Hematopoietic multipotent progenitor cell treated with erythropoietin and hydrocortisone succinate and interleukin-3 and kit ligand, for 8 days (in vitro differentiated cells): ENCODE data around the gene HSF2BP.
"Not testable (repeated sequence)": the region's sequence is repeated elsewhere in the genome, so short reads cannot be mapped to it uniquely, and the experiment has no call there.

Source experiments
- DNase-seq: peaks from one replicate; pipeline ENCODE4 v3.0.0-alpha.2; 2015

Gene HSF2BP

DNA sequence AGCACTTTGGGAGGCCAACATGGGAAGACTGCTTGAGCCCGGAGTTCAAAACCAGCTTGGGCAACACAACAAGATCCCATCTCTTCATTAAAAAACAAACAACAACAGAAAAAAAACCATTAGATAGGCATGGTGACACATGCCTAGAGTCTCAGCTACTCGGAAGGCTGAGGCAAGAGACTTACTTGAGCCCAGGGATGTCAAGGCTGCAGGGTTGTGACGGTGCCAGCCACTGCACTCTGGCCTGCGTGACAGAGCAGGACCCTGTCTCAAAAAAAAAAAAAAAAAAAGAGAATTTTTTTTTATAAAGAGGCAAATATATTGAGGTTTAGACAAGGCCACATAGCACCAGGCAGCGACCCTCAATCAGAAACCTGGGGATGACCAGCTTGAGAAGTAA, 62.7 kb downstream of the HSF2BP start:
- DNase-seq, result no peak

DNA sequence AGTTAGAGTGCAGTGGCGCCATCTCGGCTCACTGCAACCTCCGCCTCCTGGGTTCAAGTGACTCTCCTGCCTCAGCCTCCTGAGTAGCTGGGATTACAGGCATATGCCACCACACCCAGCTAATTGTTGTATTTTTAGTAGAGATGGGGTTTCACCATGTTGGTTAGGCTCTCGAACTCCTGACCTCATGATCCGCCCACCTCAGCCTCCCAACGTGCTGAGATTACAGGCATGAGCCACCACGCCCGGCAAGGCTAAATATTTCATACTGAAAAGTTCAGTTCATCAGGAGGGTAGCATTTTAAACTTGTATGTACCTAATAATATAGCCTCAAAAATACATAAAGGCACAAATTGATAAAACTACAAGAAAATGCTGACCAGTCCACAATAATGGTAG, 63.5 kb downstream of the HSF2BP start:
- DNase-seq, result not testable (repeated sequence)

DNA sequence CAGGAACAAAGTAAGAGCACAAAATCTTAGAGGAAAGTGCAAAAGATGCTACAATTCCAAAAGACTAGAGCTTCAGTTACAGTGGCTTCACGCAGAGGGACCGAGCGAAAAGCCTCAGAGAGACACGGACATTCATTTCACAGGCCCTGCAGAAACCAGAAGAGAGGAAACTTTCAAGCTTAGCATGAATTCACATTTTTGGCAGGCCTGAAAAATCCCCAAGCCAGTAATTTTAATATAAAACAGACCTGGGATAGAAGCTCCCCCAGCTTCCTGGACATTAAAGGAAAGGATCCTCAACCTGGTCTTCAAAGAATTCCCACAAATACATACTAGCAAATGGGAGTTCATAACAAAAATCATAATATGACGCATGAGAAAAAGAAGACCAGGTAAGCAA, 66.2 kb downstream of the HSF2BP start:
- no peak for DNase-seq

DNA sequence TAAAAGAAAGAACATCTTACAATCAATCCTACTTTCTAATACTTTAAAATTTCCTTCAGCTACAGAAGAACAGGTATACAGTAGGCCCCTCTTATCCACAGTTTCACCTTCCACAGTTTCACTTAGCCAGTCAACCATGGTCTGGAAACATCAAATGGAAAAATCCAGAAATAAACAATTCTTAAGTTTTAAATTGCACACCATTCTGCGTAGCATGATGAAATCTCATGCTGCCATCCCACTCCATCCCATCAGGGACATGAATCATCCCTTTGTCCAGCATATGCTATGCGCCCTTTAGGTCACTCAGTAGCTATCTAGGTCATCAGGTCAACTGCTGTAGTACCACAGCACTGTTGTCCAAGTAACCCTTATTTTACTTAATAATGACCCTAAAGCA, 67.7 kb downstream of the HSF2BP start:
- no peak for DNase-seq

DNA sequence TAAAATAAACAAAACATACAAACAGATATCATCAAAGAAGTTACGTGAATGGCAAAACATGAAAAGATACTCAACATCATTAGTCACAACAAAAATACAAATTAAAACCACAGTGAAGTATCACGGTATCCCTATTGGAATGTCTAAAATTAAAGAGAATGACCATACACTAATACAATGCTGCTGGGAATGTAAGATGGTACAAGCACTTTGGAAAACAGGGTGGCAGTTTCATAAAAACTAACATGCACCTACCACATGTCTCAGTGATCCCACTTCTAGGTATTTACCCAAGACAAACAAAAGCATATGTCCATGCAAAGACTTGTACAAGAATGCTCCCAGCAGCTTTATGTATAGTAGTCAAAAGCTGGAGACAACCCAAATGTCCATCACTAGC, 69.1 kb downstream of the HSF2BP start:
- DNase-seq, result no peak

DNA sequence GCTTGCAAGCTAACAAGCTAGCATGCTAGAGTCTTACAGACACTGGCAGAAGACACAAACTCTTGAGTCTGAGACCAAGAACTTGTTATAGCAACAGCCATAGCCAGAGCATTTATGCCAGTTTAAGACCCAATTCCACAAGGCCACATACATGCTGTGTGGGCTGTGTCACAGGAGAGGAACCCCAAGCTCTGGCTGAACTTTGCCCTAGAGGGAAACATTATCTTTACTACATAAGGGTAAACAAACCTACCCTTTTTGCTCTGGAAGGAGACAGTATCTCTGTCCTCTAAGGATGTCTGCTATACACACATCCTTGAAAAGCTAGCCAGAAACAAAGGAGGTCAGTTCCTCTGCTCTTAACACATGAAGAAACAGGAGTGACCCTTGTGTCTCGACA, 70.3 kb downstream of the HSF2BP start:
- DNase-seq, result no peak

DNA sequence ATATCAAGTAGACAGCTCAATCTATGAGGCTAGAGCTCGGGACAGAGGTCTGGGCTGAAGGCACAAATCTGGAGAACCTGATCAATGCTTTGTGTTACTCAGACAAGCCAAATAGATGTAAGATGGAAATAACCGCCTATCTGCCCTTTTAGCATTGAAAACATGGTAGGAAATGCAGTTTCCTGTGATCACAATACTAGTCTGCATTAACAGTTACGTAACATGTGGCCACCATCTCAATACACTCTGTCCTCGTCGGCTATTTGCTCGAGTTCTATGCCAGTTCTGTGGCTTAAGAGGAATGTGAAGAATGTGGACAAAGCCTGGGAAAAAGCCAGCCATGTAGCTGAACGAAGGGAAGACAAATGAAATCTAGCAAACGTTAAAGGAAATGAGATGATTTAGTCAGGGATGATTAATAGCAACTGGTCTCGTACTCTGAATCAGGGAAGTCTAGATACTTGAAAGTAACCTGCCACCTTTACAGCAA, 73.3 kb downstream of the HSF2BP start:
- DNase-seq, result no peak

DNA sequence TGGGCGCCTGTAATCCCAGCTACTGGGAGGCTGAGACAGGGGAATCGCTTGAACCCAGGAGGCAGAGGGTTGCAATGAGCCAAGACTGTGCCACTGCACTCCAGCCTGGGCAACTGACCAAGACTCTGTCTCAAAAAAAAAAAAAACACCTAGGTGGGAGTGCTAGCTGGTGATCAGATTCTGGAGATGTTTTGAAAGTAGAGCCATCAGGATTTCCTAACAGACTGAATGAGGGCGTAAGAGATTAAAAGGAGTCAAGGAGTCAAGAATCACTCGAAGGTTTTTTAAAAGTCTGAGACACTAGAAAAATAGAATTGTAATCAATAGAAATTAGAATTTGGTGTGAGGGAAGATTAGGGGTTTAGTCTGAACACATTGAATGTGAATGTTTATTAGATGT, 73.8 kb downstream of the HSF2BP start:
- DNase-seq, result no peak

DNA sequence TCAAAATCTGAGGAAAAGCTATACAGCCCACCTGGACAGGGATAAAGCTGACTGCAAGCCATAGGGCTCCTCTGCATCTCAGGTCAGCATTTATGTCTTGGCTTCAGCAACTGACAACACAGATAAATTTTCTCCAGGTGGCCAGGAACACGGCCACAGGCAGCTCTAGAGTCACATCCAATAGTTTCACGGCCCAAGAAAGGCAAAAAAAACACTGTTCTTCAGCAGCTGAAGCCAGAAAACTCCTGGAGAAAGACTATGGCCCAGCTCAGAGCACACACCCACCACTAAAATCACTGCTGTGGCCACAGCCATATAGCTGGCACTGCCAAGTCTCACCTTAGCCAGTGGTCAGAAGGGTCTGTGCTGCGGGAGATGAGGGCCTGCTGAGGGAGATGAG, 77.8 kb downstream of the HSF2BP start:
- DNase-seq, result no peak

DNA sequence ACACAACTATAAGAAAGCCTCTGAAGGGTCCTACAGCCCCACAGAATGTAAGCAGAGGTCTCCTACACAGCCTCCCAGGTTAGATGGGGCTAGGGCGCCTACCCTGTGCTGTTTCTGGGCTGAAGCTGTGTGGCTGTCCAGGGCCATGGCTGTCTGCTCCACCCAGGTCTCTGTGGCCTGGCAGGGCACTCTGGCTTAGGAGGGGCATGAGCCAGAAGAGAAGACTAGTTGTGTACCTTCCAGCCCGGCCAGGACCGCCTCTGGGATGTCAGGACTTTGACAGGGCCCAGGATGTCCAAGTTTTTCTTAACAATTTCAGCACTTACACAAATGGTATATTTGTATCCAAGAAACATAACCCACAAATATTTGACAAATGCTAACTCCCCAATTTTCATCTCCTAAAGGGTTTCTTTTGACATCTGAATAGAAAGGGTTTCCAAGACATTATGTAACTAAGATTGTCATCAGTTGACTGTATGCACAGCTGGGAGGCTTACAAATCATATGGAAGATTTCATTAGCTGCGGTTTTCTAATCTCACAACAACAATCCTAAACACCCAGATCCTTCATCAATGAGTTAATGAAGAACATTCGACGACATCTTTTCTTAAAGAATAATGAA, 80.5 kb downstream of the HSF2BP start:
- DNase-seq, result no peak

DNA sequence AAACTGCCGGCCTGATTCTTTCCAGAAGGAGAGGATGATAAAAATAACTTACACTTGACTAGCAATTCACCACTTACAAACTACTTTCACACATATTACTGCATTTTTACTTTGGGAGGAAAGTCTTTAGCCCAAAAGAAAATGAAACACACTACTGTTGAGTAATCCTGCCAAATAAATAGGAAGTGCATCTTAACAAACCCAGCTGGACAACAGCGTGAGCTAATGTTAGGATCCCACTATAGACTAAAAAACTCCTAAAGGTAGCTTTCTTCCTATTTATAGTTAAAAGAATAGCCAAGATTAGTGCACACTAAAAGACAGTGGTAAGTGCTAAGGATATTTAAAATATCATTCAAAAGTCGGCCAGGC, 83.8 kb downstream of the HSF2BP start:
- DNase-seq, result no peak

DNA sequence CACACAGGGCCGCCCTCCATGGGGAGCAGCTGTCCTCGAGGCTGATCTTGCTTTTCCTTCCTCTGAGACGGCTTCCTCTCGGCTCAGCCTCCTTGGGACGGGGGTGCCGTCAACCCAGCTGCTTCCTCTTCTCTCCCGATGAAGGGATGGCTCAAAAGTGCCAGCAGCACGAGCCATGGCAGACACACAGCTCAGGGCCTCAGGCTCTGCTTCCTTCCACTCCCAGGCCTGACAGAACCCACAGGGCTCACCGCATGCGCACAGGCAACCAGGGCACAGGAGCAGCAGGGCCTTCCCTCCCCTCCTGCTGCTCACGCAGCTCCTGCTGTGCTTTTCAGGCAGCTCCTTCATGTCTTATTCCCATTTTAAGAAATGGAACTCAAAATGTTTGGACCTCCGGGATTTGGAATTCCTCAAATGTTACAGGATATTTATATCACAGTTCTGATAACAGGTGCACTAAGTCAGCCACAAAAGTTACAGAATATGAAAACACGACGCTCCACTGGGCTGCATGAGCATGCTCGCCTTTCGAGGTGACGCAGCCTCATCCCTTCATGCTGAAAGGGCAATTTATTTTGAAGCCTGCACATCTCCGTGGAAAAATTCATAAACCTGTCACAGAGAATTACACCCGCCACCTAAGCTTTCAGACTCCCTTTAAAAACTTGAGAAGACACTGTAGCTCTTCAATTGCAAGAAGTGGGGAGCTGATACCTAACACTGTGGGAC, 84.4 kb downstream of the HSF2BP start:
- no peak for DNase-seq

DNA sequence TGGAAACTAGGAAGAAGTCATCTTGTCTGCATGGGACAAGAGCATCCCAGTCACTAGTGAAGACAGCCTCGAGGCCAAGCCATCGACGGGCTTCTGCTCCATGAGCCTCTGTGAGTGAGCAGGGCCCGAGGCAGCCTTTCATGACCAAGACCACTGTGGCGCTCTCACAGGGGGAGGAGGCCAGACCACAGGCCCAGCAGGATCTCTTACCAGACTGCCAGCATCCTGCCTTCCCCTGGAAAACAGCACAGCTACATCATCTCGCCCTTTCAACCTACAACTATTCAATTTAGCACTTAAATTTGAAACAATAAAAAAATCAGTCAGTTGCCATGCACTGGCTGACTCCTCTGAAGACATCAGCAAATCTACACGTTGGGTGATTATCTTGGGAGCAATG, 85.4 kb downstream of the HSF2BP start:
- DNase-seq, result no peak

DNA sequence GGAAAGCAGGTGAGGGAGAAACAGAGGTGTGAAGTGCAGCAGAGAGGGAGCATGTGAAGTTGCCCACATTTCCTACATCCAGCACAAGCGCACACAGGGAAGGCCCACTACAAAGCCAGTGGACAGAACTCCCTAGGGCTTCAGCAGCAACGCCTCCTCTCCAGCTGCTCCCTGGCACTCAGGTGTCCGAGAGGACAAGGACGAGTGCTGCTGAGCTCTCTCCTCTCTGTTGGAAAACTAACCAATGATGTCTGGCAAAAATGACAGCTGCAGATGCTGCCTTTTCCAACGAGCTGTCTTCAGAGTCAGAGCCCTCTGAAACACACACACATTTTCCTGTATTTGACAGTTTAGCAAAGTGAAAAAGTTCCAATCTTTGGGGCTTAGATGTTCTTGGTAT, 86.8 kb downstream of the HSF2BP start:
- DNase-seq, result no peak

DNA sequence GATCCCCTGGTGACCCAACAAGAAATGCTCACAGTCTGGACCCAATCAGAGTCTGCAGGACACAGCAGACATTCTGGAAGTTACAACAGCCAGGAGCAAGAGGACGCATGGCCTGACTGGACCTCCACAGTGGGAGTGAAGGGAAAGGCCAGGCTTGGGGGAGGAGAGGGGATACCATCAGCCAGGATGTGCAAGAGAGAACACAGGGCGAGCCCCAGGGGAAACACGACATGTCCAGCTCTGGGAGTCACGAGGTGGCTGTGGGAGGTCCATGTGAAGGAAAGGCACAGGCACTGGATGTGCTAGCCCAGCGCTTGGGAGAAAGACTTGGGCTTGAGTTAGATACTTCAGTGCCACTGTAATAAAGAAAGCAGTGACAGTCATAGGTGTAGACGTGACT, 87.3 kb downstream of the HSF2BP start:
- DNase-seq, result no peak

DNA sequence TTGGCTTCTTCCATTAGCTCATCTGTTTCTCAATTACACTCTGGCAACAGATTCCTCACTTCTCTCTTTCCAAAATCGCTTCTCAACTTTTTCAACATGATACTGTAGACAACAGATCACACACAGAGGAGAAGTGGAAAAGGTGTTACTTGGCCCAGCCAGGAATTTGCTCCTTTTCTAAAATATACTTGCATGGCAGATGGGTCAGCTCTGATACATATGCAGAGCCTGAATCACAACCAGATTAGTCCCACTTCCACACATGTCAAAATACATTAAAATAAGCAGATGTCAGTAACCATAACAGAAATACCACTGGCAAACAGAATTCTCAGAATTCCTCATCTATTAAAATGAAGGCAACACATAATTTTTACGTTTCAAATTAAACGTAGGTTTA, 89.1 kb downstream of the HSF2BP start:
- DNase-seq, result not testable (repeated sequence)

DNA sequence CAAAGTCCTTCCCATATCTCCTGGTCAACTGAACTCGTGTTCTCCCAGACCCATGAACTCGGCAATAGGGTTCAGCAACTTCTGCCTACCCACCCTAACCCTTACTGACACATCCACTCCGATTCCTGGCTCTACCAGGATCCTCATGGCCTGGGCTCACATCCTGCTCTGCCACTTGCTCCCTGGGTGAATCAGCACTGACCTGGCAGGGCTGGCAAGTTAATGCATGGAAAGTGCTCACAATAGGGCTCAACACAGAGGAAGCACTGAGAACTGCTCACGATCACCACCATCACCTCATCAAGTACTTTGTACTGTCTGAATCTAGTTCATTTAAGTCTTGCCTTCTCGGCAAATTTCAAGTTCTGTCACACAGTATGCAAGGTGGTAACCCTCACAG, 96.8 kb downstream of the HSF2BP start:
- not testable (repeated sequence) for DNase-seq

DNA sequence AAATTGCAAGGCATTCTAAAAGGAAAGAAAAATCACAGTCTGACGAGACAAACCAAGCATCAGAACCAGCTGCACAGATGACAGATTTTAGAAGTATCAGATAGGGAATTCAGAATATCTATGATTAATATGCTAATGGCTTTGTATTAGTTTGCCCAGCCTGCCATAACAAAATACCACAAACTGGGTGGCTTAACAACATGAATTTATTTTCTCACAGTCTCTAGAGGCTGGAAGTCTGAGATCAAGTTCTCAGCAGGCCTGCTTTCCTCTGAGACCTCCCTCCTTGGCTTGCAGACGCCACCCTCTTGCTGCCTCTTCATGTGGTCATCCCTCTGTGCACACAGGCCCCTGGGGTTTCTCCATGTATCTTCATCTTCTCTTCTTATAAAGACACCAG, 118.7 kb downstream of the HSF2BP start:
- not testable (repeated sequence) for DNase-seq

DNA sequence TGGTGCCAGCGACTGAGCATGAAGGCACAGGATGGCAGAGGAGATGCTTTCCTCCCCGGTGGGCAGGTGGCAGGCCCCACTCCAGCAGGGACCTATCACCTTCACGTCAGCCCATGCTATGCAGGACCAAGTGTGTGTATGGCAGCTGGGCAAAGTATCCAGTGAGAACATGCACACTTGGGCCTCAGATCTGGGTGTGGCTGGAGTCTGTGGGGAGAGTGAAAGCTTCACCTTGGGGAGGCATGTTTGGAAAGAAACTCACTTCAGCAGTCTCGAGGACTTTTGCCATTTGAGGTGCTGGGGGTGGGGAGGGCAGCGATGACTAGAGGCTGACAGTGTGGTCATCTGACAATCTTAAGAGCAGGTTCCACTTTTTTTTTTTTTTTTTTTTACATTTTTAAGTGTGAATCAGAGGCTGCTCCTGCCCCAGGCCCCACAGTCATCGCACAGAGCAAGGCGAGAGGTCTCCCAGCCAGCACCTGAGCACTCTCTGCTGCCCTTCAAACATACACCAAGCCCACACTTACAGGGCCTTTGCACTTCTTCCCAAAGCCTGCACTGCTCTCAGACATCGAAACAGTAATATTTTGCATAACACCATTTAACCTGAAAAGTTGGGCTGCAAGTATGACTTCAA, 136.7 kb downstream of the HSF2BP start:
- not testable (repeated sequence) for DNase-seq

DNA sequence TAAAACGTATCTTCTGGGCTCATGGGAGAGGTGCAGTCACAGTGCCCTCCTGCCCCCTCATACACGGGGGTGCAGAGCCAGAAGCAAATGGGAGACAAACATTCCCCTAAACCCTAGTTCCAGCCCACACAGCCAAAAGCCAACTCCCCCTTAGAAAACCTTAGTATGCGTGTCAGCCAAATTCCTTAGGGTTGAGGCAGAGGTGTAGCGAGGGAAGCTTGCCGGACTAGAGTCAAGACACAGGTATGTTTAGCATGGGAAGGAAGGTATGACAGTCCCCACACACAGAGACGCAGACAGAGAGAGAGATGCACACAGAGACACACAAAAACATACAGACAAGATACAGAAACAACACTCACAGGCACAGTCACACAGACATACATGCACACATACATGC, 141.6 kb downstream of the HSF2BP start:
- DNase-seq, result not testable (repeated sequence)

DNA sequence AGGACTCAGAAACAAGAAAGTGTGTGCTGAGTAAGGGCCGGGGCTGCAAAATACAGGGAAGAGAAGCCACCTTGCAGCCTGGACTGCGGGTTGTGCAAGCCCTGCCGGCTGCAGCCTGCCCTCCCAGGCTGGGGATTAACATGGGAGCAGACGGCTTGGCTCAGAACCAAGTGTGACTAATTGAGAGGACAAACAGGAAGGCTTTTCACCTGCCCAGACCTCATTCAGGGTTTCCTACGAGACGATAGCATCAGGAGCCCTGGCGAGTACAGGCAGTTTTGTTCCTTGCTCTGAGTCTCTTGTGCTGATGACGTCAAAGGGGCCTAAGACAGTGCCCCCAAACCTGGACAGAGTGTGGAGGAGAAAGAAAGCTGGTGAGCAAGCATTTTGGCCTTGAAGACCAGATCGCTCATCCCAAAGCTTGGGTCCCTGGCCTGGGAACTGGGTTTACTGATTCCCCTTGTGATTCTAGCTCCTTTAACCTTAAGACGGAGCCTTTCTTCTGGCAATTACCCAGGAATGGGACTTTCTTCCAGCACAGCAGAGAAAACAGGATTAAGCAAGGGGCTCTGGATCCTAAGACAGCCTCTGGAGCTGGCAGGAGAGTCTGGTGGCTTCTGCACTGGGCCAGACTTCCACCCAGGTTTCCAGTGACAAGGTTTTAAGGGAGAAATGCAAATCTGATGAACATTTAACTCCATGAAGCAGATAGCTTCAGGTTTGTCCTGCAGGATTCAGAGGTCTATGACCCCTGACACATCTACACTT, 142.2 kb downstream of the HSF2BP start:
- not testable (repeated sequence) for DNase-seq

DNA sequence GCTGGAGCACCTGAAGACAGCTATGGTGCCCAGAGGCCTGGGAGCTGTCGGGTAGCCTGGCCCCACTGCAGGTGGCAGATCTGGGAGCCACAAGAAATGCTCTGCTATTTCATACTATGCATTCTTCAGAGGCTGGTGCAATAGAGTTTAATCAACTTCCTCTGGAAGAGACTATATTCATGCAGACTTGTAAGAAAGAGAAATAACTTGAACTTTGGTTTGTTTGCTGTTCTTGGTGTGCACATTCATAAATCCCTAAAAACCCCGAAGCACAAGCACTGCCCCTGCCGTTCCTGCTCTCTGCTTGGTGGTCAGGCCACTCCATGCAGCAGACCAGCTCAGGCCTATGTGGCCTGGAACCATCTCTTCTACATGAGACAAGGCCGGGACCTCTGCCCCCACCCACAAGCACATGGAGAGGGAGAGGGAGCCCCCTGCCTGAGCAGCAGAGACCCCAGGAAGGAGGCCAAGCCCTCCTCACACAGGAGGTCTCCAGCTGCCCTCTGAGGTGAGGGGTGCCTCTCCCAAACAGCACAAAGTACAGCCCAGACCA, 142.9 kb downstream of the HSF2BP start:
- DNase-seq, result not testable (repeated sequence)

DNA sequence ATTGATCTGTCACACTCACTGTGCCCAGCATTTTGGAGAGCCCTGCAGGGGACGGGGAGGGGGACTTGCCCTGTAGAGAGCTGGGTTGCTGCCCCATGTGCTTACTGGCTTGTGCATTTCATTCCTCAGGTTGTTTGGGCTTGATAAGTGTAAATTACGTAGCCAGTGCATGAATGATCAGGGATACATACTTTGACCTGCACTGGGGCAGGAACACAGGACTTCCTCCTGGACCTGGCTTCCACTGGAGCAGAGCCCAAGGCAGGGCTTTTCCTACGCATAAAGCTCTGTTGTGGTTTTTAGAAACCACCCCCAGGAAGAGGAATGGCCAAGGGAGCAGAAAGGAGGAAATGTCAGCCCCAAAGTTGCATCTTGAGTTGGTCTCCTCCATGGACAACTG, 144.5 kb downstream of the HSF2BP start:
- not testable (repeated sequence) for DNase-seq
